Activated naive CD4-positive, alpha-beta T cell treated with anti-CD3 and anti-CD28 coated beads, Interleukin-2, amount 10 ng/mL, durations not matched to agents 7 days and 5 days (primary cell): ENCODE data around the gene ATP4B.
"Not testable (repeated sequence)": the region's sequence is repeated elsewhere in the genome, so short reads cannot be mapped to it uniquely, and the experiment has no call there.

Source experiments
- CTCF ChIA-PET: fragments of 350-600 bp; sonication (Branson Sonifier 250); formaldehyde crosslinking; loops from one replicate; lab custom pipeline; 2021; ENCODE audit warnings: antibody characterized with exemption; lab: Charles Lee
- DNase-seq: peaks from one replicate; pipeline ENCODE4 v3.0.0-alpha.2; 2020
- H3K27ac Mint-ChIP-seq: one replicate; pipeline ENCODE4 v1.8.0; 2021; ENCODE audit warnings: mild to moderate bottlenecking, moderate library complexity, mixed read lengths
- H3K27me3 Mint-ChIP-seq: one replicate; pipeline ENCODE4 v1.8.0; 2021; ENCODE audit warnings: mild to moderate bottlenecking, mixed read lengths
- H3K36me3 Mint-ChIP-seq: one replicate; pipeline ENCODE4 v1.8.0; 2021; ENCODE audit warnings: mixed read lengths
- H3K4me1 Mint-ChIP-seq: one replicate; pipeline ENCODE4 v1.8.0; 2021; ENCODE audit warnings: mixed read lengths
- H3K4me3 Mint-ChIP-seq: one replicate; pipeline ENCODE4 v1.8.0; 2021; ENCODE audit warnings: mild to moderate bottlenecking, moderate library complexity, mixed read lengths
- H3K9me3 Mint-ChIP-seq: one replicate; pipeline ENCODE4 v1.8.0; 2021; ENCODE audit warnings: mixed read lengths

The ATP4B gene

GRCh38 chr13:113630804-113631203 is 27.2 kb downstream of the ATP4B start:
- H3K4me1 Mint-ChIP-seq = peaks cover 22% of the 10 kb centered on the region
- no peaks in the 10 kb centered on the region for H3K27me3 Mint-ChIP-seq
- no peak overlapping the region for H3K27ac Mint-ChIP-seq
- peaks cover 57% of the 10 kb centered on the region for H3K36me3 Mint-ChIP-seq
- CTCF ChIA-PET = no interaction called here
- no peak for DNase-seq
- H3K4me3 Mint-ChIP-seq = no peak overlapping the region
- no peaks in the 10 kb centered on the region for H3K9me3 Mint-ChIP-seq

GRCh38 chr13:113630296-113630695 is 27.7 kb downstream of the ATP4B start:
- Mint-ChIP-seq H3K27ac (no peak overlapping the region), H3K4me1 (peaks cover 22% of the 10 kb centered on the region), H3K27me3 (no peaks in the 10 kb centered on the region), H3K9me3 (no peaks in the 10 kb centered on the region), H3K4me3 (no peak overlapping the region), H3K36me3 (peaks cover 56% of the 10 kb centered on the region)
- DNase-seq = no peak
- CTCF ChIA-PET = no interaction called here

- CTCF ChIA-PET = no interaction called here
- Mint-ChIP-seq H3K4me1 (peaks cover 20% of the 10 kb centered on the region), H3K27me3 (no peaks in the 10 kb centered on the region), H3K36me3 (peaks cover 58% of the 10 kb centered on the region), H3K4me3 (no peak overlapping the region), H3K27ac (no peak overlapping the region), H3K9me3 (no peaks in the 10 kb centered on the region)
- DNase-seq = no peak
These were observed 28.1 kb downstream of the ATP4B start for GRCh38 chr13:113629866-113630265.

GRCh38 chr13:113628291-113629270 is 29.4 kb downstream of the ATP4B start:
- H3K9me3 Mint-ChIP-seq = no peaks in the 10 kb centered on the region
- H3K4me1 Mint-ChIP-seq = peaks cover 8% of the 10 kb centered on the region
- peak overlapping the region; percentile 28 for H3K27ac Mint-ChIP-seq
- DNase-seq = no peak
- peaks cover 56% of the 10 kb centered on the region for H3K36me3 Mint-ChIP-seq
- no peak overlapping the region for H3K4me3 Mint-ChIP-seq
- H3K27me3 Mint-ChIP-seq = no peaks in the 10 kb centered on the region
- CTCF ChIA-PET = no interaction called here

- no peaks in the 10 kb centered on the region for H3K27me3 Mint-ChIP-seq
- no peak overlapping the region for H3K27ac Mint-ChIP-seq
- no peaks in the 10 kb centered on the region for H3K9me3 Mint-ChIP-seq
- peaks cover 2% of the 10 kb centered on the region for H3K4me1 Mint-ChIP-seq
- H3K36me3 Mint-ChIP-seq = peaks cover 60% of the 10 kb centered on the region
- no peak for DNase-seq
- no peak overlapping the region for H3K4me3 Mint-ChIP-seq
- CTCF ChIA-PET = no interaction called here
These were observed 30.9 kb downstream of the ATP4B start for GRCh38 chr13:113627136-113627535.

GRCh38 chr13:113625965-113626721 is 31.9 kb downstream of the ATP4B start:
- CTCF ChIA-PET = no interaction called here
- no peaks in the 10 kb centered on the region for H3K9me3 Mint-ChIP-seq
- H3K27ac Mint-ChIP-seq = peak overlapping the region; percentile 11

GRCh38 chr13:113624640-113625304 is 33.2 kb downstream of the ATP4B start:
- H3K36me3 Mint-ChIP-seq = peaks cover 48% of the 10 kb centered on the region
- DNase-seq, CTCF ChIA-PET, H3K27me3 Mint-ChIP-seq, H3K27ac Mint-ChIP-seq, H3K4me3 Mint-ChIP-seq, H3K4me1 Mint-ChIP-seq, H3K9me3 Mint-ChIP-seq: not testable (repeated sequence)

More at GRCh38 chr13:113625965-113626721, 31.9 kb downstream of the ATP4B start:
- DNase-seq = no peak
- Mint-ChIP-seq H3K4me1 (peaks cover 2% of the 10 kb centered on the region), H3K27me3 (no peaks in the 10 kb centered on the region), H3K4me3 (no peak overlapping the region), H3K36me3 (peaks cover 52% of the 10 kb centered on the region)

- Mint-ChIP-seq H3K36me3 (peaks cover 48% of the 10 kb centered on the region), H3K27me3 (no peaks in the 10 kb centered on the region), H3K4me1 (peaks cover 2% of the 10 kb centered on the region), H3K27ac (no peak overlapping the region), H3K4me3 (no peak overlapping the region), H3K9me3 (no peaks in the 10 kb centered on the region)
- CTCF ChIA-PET = no interaction called here
- DNase-seq = no peak
These were observed 33.8 kb downstream of the ATP4B start for GRCh38 chr13:113624235-113624587.

- CTCF ChIA-PET = no interaction called here
- peaks cover 2% of the 10 kb centered on the region for H3K4me1 Mint-ChIP-seq
- peaks cover 46% of the 10 kb centered on the region for H3K36me3 Mint-ChIP-seq
- DNase-seq = no peak
- no peaks in the 10 kb centered on the region for H3K27me3 Mint-ChIP-seq
- H3K27ac Mint-ChIP-seq = no peak overlapping the region
- H3K9me3 Mint-ChIP-seq = no peaks in the 10 kb centered on the region
- H3K4me3 Mint-ChIP-seq = no peak overlapping the region
These were observed 34.3 kb downstream of the ATP4B start for GRCh38 chr13:113623491-113624234.

- Mint-ChIP-seq H3K4me3 (no peak overlapping the region), H3K36me3 (peaks cover 45% of the 10 kb centered on the region), H3K4me1 (no peaks in the 10 kb centered on the region), H3K9me3 (no peaks in the 10 kb centered on the region), H3K27ac (no peak overlapping the region), H3K27me3 (no peaks in the 10 kb centered on the region)
- CTCF ChIA-PET = no interaction called here
- no peak for DNase-seq
These were observed 35.1 kb downstream of the ATP4B start for GRCh38 chr13:113622791-113623490.

- H3K36me3 Mint-ChIP-seq = peaks cover 42% of the 10 kb centered on the region
- DNase-seq, H3K9me3 Mint-ChIP-seq, H3K4me1 Mint-ChIP-seq, H3K27ac Mint-ChIP-seq, H3K27me3 Mint-ChIP-seq, H3K4me3 Mint-ChIP-seq: not testable (repeated sequence)
- CTCF ChIA-PET = interaction anchor here (1.4 kb wide), 1 partner anchor 9 kb away, joined by 3 read pairs; no protein-coding TSS in a partner anchor
These were observed 35.9 kb downstream of the ATP4B start for GRCh38 chr13:113621986-113622550.

GRCh38 chr13:113621498-113621897 is 36.5 kb downstream of the ATP4B start:
- H3K9me3 Mint-ChIP-seq, H3K27ac Mint-ChIP-seq: not testable (repeated sequence)
- H3K36me3 Mint-ChIP-seq = peaks cover 36% of the 10 kb centered on the region

GRCh38 chr13:113621046-113621445 is 37.0 kb downstream of the ATP4B start:
- Mint-ChIP-seq H3K27me3 (no peaks in the 10 kb centered on the region), H3K4me1 (no peaks in the 10 kb centered on the region), H3K4me3 (no peak overlapping the region), H3K27ac (no peak overlapping the region), H3K36me3 (peaks cover 34% of the 10 kb centered on the region), H3K9me3 (no peaks in the 10 kb centered on the region)
- no peak for DNase-seq
- CTCF ChIA-PET = interaction anchor here (1.4 kb wide), 1 partner anchor 8 kb away, joined by 3 read pairs; no protein-coding TSS in a partner anchor

More at GRCh38 chr13:113621498-113621897, 36.5 kb downstream of the ATP4B start:
- H3K4me1 Mint-ChIP-seq, H3K27me3 Mint-ChIP-seq, DNase-seq, H3K4me3 Mint-ChIP-seq: not testable (repeated sequence)
- CTCF ChIA-PET = interaction anchor here (1.4 kb wide), 1 partner anchor 9 kb away, joined by 3 read pairs; no protein-coding TSS in a partner anchor
